AG20443 (cell line): ENCODE measurements around the gene ADSL.

Source experiments
- DNase-seq: peaks from one replicate; pipeline ENCODE4 v3.0.0; 2012; ENCODE audit warnings: low spot score, mixed read lengths

The ADSL gene

DNA sequence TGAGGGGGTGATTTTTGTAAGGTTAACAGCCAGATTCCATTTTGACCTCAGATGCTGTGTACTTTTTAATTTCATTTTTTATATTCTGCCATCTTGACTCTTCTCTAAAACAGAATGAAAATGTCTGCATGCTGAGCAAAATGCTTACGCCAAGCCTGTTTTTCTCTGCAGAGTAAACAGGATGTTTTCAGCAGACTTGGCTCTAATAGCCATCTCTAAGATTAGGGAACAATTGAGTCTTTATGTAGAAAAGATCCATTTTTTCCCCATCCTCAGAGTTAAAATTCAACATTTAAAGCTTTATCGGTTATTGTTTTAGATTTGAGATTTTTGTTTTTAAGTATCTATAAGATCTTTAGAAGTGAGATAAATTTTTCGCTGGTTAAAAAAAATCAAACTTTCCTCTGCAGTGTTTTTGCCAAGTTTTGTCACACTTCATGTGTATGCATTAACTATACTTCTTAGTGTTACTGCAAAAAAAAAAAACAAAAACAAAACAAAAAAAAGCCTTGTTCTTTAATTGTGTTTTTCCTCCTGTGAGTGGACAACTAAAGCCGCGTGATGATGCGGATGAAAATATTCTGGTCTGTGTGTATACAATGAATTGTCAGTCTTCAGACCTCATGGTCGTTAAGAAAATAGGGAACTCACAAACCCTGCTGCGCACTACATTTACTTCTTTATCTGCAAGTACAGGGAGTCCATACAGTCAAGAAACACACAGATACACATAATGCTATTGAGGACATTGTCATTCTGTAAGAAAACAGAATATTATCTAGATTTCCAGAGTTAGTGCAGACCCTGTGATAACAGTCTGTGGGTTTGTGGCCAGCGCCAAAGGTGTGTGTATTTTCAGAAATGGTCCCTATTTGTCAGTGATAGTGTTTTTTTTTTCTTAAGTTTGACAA is 17.5 kb upstream of the ADSL start:
- DNase-seq = no peak

DNA sequence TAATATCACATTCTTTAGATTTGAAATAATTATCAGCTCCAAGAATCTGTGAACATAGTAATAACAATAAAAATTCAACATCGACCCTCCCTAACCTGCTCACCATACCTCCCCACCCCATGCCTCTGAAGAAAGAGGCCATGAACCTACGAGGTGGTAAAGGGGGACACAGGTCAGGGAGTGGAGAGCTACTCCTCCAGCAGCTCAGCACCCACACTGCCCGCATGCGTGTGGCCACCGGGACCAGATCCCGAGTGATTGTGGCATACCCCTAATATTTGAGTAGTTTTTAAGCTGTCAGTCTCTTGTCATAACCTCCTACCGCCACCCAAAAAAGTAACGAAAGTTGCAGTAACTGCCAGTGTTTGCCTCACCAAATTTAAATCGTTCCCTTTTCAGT is 16.8 kb upstream of the ADSL start:
- no peak for DNase-seq

- DNase-seq = no peak
Measured at GRCh38 chr22:40330086-40330485, 16.2 kb upstream of the ADSL start.

GRCh38 chr22:40330615-40331014 is 15.7 kb upstream of the ADSL start:
- no peak for DNase-seq

- DNase-seq = no peak
Measured at GRCh38 chr22:40331706-40332105, 14.6 kb upstream of the ADSL start.

- no peak for DNase-seq
Measured at GRCh38 chr22:40332319-40332781, 13.9 kb upstream of the ADSL start.

- DNase-seq = no peak
Measured at GRCh38 chr22:40334060-40334459, 12.2 kb upstream of the ADSL start.

GRCh38 chr22:40334899-40335298 is 11.4 kb upstream of the ADSL start:
- no peak for DNase-seq

DNA sequence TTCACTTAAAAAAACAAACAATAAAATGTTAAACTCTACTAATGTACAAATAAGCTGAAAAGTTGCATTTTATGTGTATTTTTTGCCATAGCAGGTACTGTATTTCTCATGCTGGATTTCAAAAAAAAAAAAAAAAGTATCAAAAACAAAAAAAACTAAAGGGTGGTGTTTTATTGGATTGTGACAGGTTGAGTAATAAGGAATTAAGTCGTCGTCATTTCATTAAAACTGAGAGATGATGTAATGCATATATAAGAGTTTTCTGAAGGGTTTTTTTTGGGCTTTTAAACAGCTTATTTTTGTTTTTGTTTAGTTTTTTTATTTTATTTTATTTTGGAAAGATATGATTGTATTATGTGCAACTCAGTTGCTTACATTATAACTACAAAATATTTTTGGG is 10.9 kb upstream of the ADSL start:
- no peak for DNase-seq

- no peak for DNase-seq
Measured at GRCh38 chr22:40340044-40340443, 6.3 kb upstream of the ADSL start.

DNA sequence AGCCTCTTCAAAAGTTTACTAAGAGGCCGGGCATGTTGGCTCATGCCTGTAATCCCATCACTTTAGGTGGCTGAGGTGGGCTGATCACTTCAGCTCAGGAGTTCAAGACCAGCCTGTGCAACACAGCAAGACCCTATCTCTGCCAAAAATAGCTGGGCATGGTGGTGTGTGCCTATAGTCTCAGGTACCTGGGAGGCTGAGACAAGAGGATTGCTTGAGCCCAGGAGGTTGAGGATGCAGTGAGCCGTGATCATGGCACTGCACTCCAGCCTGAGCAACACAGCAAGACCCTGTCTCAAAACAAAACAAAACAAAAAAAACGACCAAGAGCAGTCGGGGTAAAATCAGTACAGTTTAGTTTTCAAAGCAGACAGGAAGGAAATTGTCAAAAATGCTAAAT is 4.7 kb upstream of the ADSL start:
- no peak for DNase-seq

GRCh38 chr22:40342521-40342920 is 3.8 kb upstream of the ADSL start:
- DNase-seq = no peak

DNA sequence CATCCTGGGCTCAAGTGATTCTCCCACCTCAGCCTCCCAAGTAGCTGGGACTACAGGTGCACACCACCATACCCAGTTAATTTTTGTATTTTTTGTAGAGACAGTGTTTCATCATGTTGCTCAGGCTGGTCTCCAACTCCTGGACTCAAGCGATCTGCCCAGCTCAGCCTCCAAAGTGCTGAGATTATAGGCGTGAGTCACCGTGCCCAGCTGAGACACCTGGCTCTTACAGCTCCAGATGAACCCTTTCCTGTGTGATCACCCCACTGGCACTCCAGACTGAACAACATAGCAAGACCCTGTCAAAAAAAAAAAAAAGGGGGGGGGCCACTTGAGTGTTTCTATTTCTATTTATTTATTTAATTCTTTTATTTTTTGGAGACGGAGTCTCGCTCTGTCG is 1.0 kb upstream of the ADSL start:
- no peak for DNase-seq

- peak; percentile 60 for DNase-seq
Measured at GRCh38 chr22:40345815-40346184, 500 bp upstream of the ADSL start.

DNA sequence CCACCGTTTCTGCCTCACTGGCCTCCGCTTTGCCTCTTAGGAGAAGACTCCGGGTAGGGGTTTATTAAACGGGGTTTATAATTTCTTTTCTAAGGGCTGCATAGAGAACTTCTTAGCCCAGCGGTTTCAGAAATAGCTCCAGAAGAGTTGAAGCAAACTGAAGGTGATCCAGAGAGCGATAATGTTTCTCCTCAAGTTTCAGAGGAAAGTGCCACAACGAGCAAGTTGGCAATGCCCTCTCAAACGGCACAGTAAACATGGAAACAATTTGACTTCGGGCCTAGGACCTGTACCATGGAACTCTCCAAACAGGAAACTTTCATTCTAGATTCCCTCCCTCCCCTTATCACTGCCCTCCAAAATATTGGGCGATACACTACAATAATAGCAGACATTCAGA is 1.0 kb downstream of the ADSL start:
- DNase-seq = no peak

DNA sequence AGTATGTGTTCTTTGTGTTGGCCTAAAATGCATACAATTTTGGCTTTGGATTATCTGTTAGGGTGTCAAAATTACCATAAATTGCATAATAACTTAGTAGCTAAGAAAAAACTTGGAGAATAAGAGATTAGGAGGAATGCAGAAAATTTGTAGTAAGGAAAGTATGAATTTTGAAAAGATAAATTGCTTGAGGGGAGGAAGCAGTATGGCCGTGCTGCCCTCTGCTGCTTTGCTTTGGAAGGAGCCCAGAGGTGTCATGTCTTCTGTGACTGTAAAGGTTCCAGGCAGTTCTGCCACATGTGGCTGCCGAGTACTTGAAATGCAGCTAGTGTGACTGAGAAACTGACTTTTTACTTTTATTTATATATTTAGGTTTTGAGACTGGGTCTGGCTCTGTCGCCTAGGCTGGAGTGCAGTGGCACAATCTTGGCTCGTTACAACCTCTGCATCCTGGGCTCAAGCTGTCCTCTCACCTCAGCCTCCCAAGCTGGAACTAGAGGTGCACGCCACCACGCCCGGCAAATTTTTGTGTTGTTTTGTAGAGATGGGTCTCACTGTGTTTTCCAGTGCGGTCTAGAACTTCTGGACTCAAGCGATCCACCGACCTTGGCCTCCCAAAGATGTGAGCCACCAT is 1.8 kb downstream of the ADSL start:
- DNase-seq = peak; percentile 80

- no peak for DNase-seq
Measured at GRCh38 chr22:40352763-40353162, 6.5 kb downstream of the ADSL start.

DNA sequence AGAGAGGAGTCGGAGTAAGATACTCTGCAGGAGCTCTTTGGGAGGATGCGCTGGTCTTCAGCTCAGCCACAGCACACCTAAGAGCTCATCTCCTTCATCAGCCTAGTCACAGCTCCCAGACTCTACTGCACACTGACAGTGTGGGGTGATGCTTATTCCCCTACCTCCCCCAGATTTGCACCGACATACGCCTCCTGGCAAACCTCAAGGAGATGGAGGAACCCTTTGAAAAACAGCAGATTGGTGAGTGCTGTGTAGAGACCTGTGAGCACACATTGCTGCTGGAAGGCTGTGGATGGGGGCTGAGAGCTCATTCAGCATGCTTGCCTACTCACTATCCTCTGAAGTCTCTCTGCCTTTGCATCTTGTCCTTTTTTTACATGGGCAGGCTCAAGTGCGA is 14.8 kb downstream of the ADSL start:
- no peak for DNase-seq

- no peak for DNase-seq
Measured at GRCh38 chr22:40363059-40363458, 16.8 kb downstream of the ADSL start.

GRCh38 chr22:40364431-40364830 is 18.1 kb downstream of the ADSL start:
- no peak for DNase-seq

GRCh38 chr22:40366068-40366467 is 19.8 kb downstream of the ADSL start:
- DNase-seq = no peak

- DNase-seq = no peak
Measured at GRCh38 chr22:40367342-40367741, 21.0 kb downstream of the ADSL start.

- DNase-seq = no peak
Measured at GRCh38 chr22:40368016-40368415, 21.7 kb downstream of the ADSL start.

- DNase-seq = no peak
Measured at GRCh38 chr22:40368836-40369235, 22.5 kb downstream of the ADSL start.
